ENCODE measurements around the gene FSTL4.

Gene FSTL4

GRCh38 chr5:133432956-133433532 lies 179.3 kb downstream of the FSTL4 start:
- Histone ChIP-seq H3K9me3 (ENCODE audit: control insufficient read depth, insufficient read depth, low read length) (no peaks in the 10 kb centered on the region), H3K27ac (ENCODE audit: low read length) (no peak overlapping the region), H3K4me1 (ENCODE audit: control insufficient read depth, insufficient read depth, low read length) (no peaks in the 10 kb centered on the region), H3K27me3 (ENCODE audit: control insufficient read depth, insufficient read depth, low read length) (no peaks in the 10 kb centered on the region), H3K4me3 (ENCODE audit: low read length) (no peak overlapping the region), H3K36me3 (ENCODE audit: control insufficient read depth, insufficient read depth, low read length) (no peaks in the 10 kb centered on the region)
- WGBS (ENCODE audit: insufficient coverage, insufficient read length), result no CpG with 5 or more reads among the region's 3 CpGs
- DNase-seq (ENCODE audit: low read depth, low spot score), result no peak

GRCh38 chr5:133431326-133431865 lies 180.9 kb downstream of the FSTL4 start:
- H3K27ac ChIP-seq (ENCODE audit: low read length), result no peak overlapping the region
- no CpG with 5 or more reads among the region's 2 CpGs for WGBS (ENCODE audit: insufficient coverage, insufficient read length)
- no peak for DNase-seq (ENCODE audit: low read depth, low spot score)
- H3K4me3 ChIP-seq (ENCODE audit: low read length), result no peak overlapping the region
- H3K4me1 ChIP-seq (ENCODE audit: control insufficient read depth, insufficient read depth, low read length), result no peaks in the 10 kb centered on the region
- H3K36me3 ChIP-seq (ENCODE audit: control insufficient read depth, insufficient read depth, low read length), result no peaks in the 10 kb centered on the region
- no peaks in the 10 kb centered on the region for H3K27me3 ChIP-seq (ENCODE audit: control insufficient read depth, insufficient read depth, low read length)
- H3K9me3 ChIP-seq (ENCODE audit: control insufficient read depth, insufficient read depth, low read length), result no peaks in the 10 kb centered on the region

GRCh38 chr5:133430095-133430494 lies 182.2 kb downstream of the FSTL4 start:
- DNase-seq (ENCODE audit: low read depth, low spot score), result no peak
- no peak overlapping the region for H3K4me3 ChIP-seq (ENCODE audit: low read length)
- no peaks in the 10 kb centered on the region for H3K36me3 ChIP-seq (ENCODE audit: control insufficient read depth, insufficient read depth, low read length)
- no peaks in the 10 kb centered on the region for H3K27me3 ChIP-seq (ENCODE audit: control insufficient read depth, insufficient read depth, low read length)
- no peak overlapping the region for H3K27ac ChIP-seq (ENCODE audit: low read length)
- no peaks in the 10 kb centered on the region for H3K9me3 ChIP-seq (ENCODE audit: control insufficient read depth, insufficient read depth, low read length)
- no peaks in the 10 kb centered on the region for H3K4me1 ChIP-seq (ENCODE audit: control insufficient read depth, insufficient read depth, low read length)

GRCh38 chr5:133429046-133429445 lies 183.3 kb downstream of the FSTL4 start:
- no peak overlapping the region for H3K4me3 ChIP-seq (ENCODE audit: low read length)
- DNase-seq (ENCODE audit: low read depth, low spot score), result no peak
- WGBS (ENCODE audit: insufficient coverage, insufficient read length), result no CpG with 5 or more reads among the region's 6 CpGs
- no peaks in the 10 kb centered on the region for H3K36me3 ChIP-seq (ENCODE audit: control insufficient read depth, insufficient read depth, low read length)
- no peaks in the 10 kb centered on the region for H3K27me3 ChIP-seq (ENCODE audit: control insufficient read depth, insufficient read depth, low read length)
- H3K4me1 ChIP-seq (ENCODE audit: control insufficient read depth, insufficient read depth, low read length), result peaks cover 3% of the 10 kb centered on the region; the same call in 1 of the 2 replicates
- no peaks in the 10 kb centered on the region for H3K9me3 ChIP-seq (ENCODE audit: control insufficient read depth, insufficient read depth, low read length)
- no peak overlapping the region for H3K27ac ChIP-seq (ENCODE audit: low read length)

- H3K27me3 ChIP-seq (ENCODE audit: control insufficient read depth, insufficient read depth, low read length), result peaks cover 3% of the 10 kb centered on the region; the same call in 1 of the 2 replicates
- DNase-seq (ENCODE audit: low read depth, low spot score), result no peak
- no peaks in the 10 kb centered on the region for H3K9me3 ChIP-seq (ENCODE audit: control insufficient read depth, insufficient read depth, low read length)
- H3K36me3 ChIP-seq (ENCODE audit: control insufficient read depth, insufficient read depth, low read length), result no peaks in the 10 kb centered on the region
- H3K27ac ChIP-seq (ENCODE audit: low read length), result no peak overlapping the region
- peaks cover 4% of the 10 kb centered on the region; the same call in 1 of the 2 replicates for H3K4me1 ChIP-seq (ENCODE audit: control insufficient read depth, insufficient read depth, low read length)
- no CpG with 5 or more reads among the region's 4 CpGs for WGBS (ENCODE audit: insufficient coverage, insufficient read length)
- no peak overlapping the region for H3K4me3 ChIP-seq (ENCODE audit: low read length)
Measured at GRCh38 chr5:133428072-133428660, 184.2 kb downstream of the FSTL4 start.

GRCh38 chr5:133427121-133427777 lies 185.1 kb downstream of the FSTL4 start:
- Histone ChIP-seq H3K4me1 (ENCODE audit: control insufficient read depth, insufficient read depth, low read length) (peaks cover 4% of the 10 kb centered on the region; the same call in 1 of the 2 replicates), H3K4me3 (ENCODE audit: low read length) (no peak overlapping the region), H3K27me3 (ENCODE audit: control insufficient read depth, insufficient read depth, low read length) (peaks cover 4% of the 10 kb centered on the region; the same call in 1 of the 2 replicates), H3K9me3 (ENCODE audit: control insufficient read depth, insufficient read depth, low read length) (no peaks in the 10 kb centered on the region), H3K27ac (ENCODE audit: low read length) (no peak overlapping the region), H3K36me3 (ENCODE audit: control insufficient read depth, insufficient read depth, low read length) (no peaks in the 10 kb centered on the region)
- no peak for DNase-seq (ENCODE audit: low read depth, low spot score)
- no CpG with 5 or more reads among the region's 11 CpGs for WGBS (ENCODE audit: insufficient coverage, insufficient read length)

GRCh38 chr5:133426264-133426663 lies 186.1 kb downstream of the FSTL4 start:
- Histone ChIP-seq H3K9me3 (ENCODE audit: control insufficient read depth, insufficient read depth, low read length) (no peaks in the 10 kb centered on the region), H3K4me3 (ENCODE audit: low read length) (no peak overlapping the region), H3K36me3 (ENCODE audit: control insufficient read depth, insufficient read depth, low read length) (no peaks in the 10 kb centered on the region), H3K27me3 (ENCODE audit: control insufficient read depth, insufficient read depth, low read length) (peaks cover 4% of the 10 kb centered on the region; the same call in 1 of the 2 replicates), H3K27ac (ENCODE audit: low read length) (no peak overlapping the region), H3K4me1 (ENCODE audit: control insufficient read depth, insufficient read depth, low read length) (peaks cover 4% of the 10 kb centered on the region; the same call in 1 of the 2 replicates)
- WGBS (ENCODE audit: insufficient coverage, insufficient read length), result no CpG with 5 or more reads among the region's 9 CpGs
- DNase-seq (ENCODE audit: low read depth, low spot score), result no peak

- no CpG with 5 or more reads among the region's 4 CpGs for WGBS (ENCODE audit: insufficient coverage, insufficient read length)
- Histone ChIP-seq H3K4me3 (ENCODE audit: low read length) (no peak overlapping the region), H3K36me3 (ENCODE audit: control insufficient read depth, insufficient read depth, low read length) (no peaks in the 10 kb centered on the region), H3K27ac (ENCODE audit: low read length) (no peak overlapping the region), H3K4me1 (ENCODE audit: control insufficient read depth, insufficient read depth, low read length) (peaks cover 4% of the 10 kb centered on the region; the same call in 1 of the 2 replicates), H3K9me3 (ENCODE audit: control insufficient read depth, insufficient read depth, low read length) (no peaks in the 10 kb centered on the region), H3K27me3 (ENCODE audit: control insufficient read depth, insufficient read depth, low read length) (peaks cover 4% of the 10 kb centered on the region; the same call in 1 of the 2 replicates)
- no peak for DNase-seq (ENCODE audit: low read depth, low spot score)
Measured at GRCh38 chr5:133425764-133426163, 186.6 kb downstream of the FSTL4 start.

- no CpG with 5 or more reads among the region's 5 CpGs for whole genome bisulfite sequencing (ENCODE audit: insufficient coverage, insufficient read length)
- no peak for DNase-seq (ENCODE audit: low read depth, low spot score)
- Histone ChIP-seq H3K27me3 (ENCODE audit: control insufficient read depth, insufficient read depth, low read length) (peaks cover 4% of the 10 kb centered on the region; the same call in 1 of the 2 replicates), H3K4me3 (ENCODE audit: low read length) (no peak overlapping the region), H3K27ac (ENCODE audit: low read length) (no peak overlapping the region), H3K9me3 (ENCODE audit: control insufficient read depth, insufficient read depth, low read length) (no peaks in the 10 kb centered on the region), H3K4me1 (ENCODE audit: control insufficient read depth, insufficient read depth, low read length) (peaks cover 4% of the 10 kb centered on the region; the same call in 1 of the 2 replicates), H3K36me3 (ENCODE audit: control insufficient read depth, insufficient read depth, low read length) (no peaks in the 10 kb centered on the region)
Measured at GRCh38 chr5:133425222-133425621, 187.1 kb downstream of the FSTL4 start.

- Histone ChIP-seq H3K27ac (ENCODE audit: low read length) (no peak overlapping the region), H3K4me1 (ENCODE audit: control insufficient read depth, insufficient read depth, low read length) (peaks cover 4% of the 10 kb centered on the region; the same call in 1 of the 2 replicates), H3K27me3 (ENCODE audit: control insufficient read depth, insufficient read depth, low read length) (peaks cover 4% of the 10 kb centered on the region; the same call in 1 of the 2 replicates), H3K9me3 (ENCODE audit: control insufficient read depth, insufficient read depth, low read length) (no peaks in the 10 kb centered on the region), H3K36me3 (ENCODE audit: control insufficient read depth, insufficient read depth, low read length) (no peaks in the 10 kb centered on the region), H3K4me3 (ENCODE audit: low read length) (no peak overlapping the region)
- DNase-seq (ENCODE audit: low read depth, low spot score), result peak; percentile 57
- WGBS (ENCODE audit: insufficient coverage, insufficient read length), result no CpG with 5 or more reads among the region's 30 CpGs
Measured at GRCh38 chr5:133423618-133424282, 188.6 kb downstream of the FSTL4 start.
